H1 (cell line): ENCODE data around the gene UBTD2. TPM values are rescaled to one million over a fixed set of nuclear protein-coding genes. Genes with fewer than 3 reads are reported as not detected.
A peak's percentile ranks its signal among the peaks of the same experiment; 100 is the strongest.

Experiments used
- CTCF ChIA-PET: fragments of 300-600 bp; sonication (Branson Sonifier 250); formaldehyde crosslinking; loops from one replicate; lab custom pipeline; 2021; ENCODE audit not compliant: partially characterized antibody; lab: Charles Lee
- POLR2A ChIA-PET: fragments of 300-600 bp; sonication (Branson Sonifier 250); formaldehyde crosslinking; loops from one replicate; lab custom pipeline; 2021; ENCODE audit warnings: inconsistent platforms; ENCODE audit not compliant: partially characterized antibody; lab: Charles Lee
- DNase-seq, 2 experiments: peaks; one replicate each; pipeline versions ENCODE4 v3.0.0 to v3.0.0-alpha.2; 2010 to 2022; ENCODE audit warnings: low spot score in 2 of 2, low read depth in 1 of 2, mixed read lengths in 1 of 2
- FAIRE-seq: peaks from 2 replicates; lab custom pipeline; 2011; peaks lifted over from hg19 to GRCh38; lab: Jason Lieb, UNC
- H2AFZ ChIP-seq: 2 replicates; pipeline ENCODE4 v1.8.1; 2012; ENCODE audit warnings: low read length, inconsistent platforms
- H2AK5ac ChIP-seq: 2 replicates; pipeline ENCODE4 v1.6.1; 2013; ENCODE audit warnings: low read depth, low read length
- H2BK120ac ChIP-seq: replicated peaks from 2 replicates; pipeline ENCODE3; 2013; ENCODE audit warnings: low read depth, low read length, inconsistent platforms
- H2BK12ac ChIP-seq: 2 replicates; pipeline ENCODE4 v1.6.1; 2013; ENCODE audit warnings: low read depth, low read length
- H2BK15ac ChIP-seq: 2 replicates; pipeline ENCODE4 v1.6.1; 2013; ENCODE audit warnings: low read length
- H2BK20ac ChIP-seq: 2 replicates; pipeline ENCODE4 v1.6.1; 2013; ENCODE audit warnings: low read length
- H2BK5ac ChIP-seq: 2 replicates; pipeline ENCODE4 v1.6.1; 2013; ENCODE audit warnings: low read depth, low read length
- H3K14ac ChIP-seq: 2 replicates; pipeline ENCODE4 v1.6.1; 2013; ENCODE audit warnings: inconsistent platforms; ENCODE audit not compliant: insufficient read length
- H3K18ac ChIP-seq: 2 replicates; pipeline ENCODE4 v1.6.1; 2013; ENCODE audit warnings: low read length; ENCODE audit errors: extremely low read depth
- H3K23ac ChIP-seq: 2 replicates; pipeline ENCODE4 v1.6.1; 2013; ENCODE audit warnings: inconsistent platforms; ENCODE audit not compliant: insufficient read length
- H3K23me2 ChIP-seq: 2 replicates; pipeline ENCODE4 v1.6.1; 2013; ENCODE audit warnings: low read depth, low read length
- H3K27ac ChIP-seq: 2 replicates; pipeline ENCODE4 v1.6.1; 2011; ENCODE audit warnings: low read depth, low read length, inconsistent platforms
- H3K27me3 ChIP-seq, 4 experiments: replicated peaks in 1 of 4; 1 replicate in 1 of 4; 2 replicates in 3 of 4; pipeline versions ENCODE4 v1.6.1 to v1.8.1; 2011 to 2013; ENCODE audit warnings: low read length in 3 of 4, mild to moderate bottlenecking in 3 of 4, inconsistent platforms in 2 of 4, mixed read lengths in 2 of 4, moderate library complexity in 1 of 4; ENCODE audit not compliant: control insufficient read depth in 3 of 4, insufficient read depth in 3 of 4; ENCODE audit errors: extremely low read depth in 1 of 4
- H3K36me3 ChIP-seq, 4 experiments: 2 replicates each; pipeline versions ENCODE4 v1.6.1 to v1.8.1; 2011 to 2013; ENCODE audit warnings: mild to moderate bottlenecking in 4 of 4, low read length in 3 of 4, moderate library complexity in 2 of 4, control low read depth in 1 of 4, inconsistent platforms in 1 of 4; ENCODE audit not compliant: insufficient read depth in 4 of 4, control insufficient read depth in 2 of 4
- H3K4ac ChIP-seq: replicated peaks from 2 replicates; pipeline ENCODE3; 2013; ENCODE audit warnings: low read length, low read depth, mixed read lengths, inconsistent platforms; ENCODE audit not compliant: insufficient read length
- H3K4me1 ChIP-seq, 4 experiments: replicated peaks in 1 of 4; 1 replicate in 1 of 4; 2 replicates in 3 of 4; pipeline versions ENCODE4 v1.6.1 to v1.8.1; 2011 to 2013; ENCODE audit warnings: low read length in 3 of 4, inconsistent platforms in 2 of 4, mixed read lengths in 1 of 4; ENCODE audit not compliant: insufficient read depth in 4 of 4, control insufficient read depth in 3 of 4
- H3K4me2 ChIP-seq, 2 experiments: 2 replicates each; pipeline versions ENCODE4 v1.6.1 to v1.8.1; 2011 to 2013; ENCODE audit warnings: low read depth in 2 of 2, low read length in 2 of 2, control low read depth in 1 of 2, inconsistent platforms in 1 of 2, mild to moderate bottlenecking in 1 of 2; ENCODE audit not compliant: insufficient read depth in 1 of 2
- H3K4me3 ChIP-seq, 4 experiments: fragments of 200-600, 300-600 bp in 1 of 4; sonication (generic), shearing (Covaris generic), sonication (Bioruptor Twin) in 1 of 4; 2 replicates each; pipeline versions ENCODE4 v1.5.1 to v1.8.1; 2011 to 2016; ENCODE audit warnings: low read length in 4 of 4, low read depth in 3 of 4, control low read depth in 2 of 4, inconsistent platforms in 2 of 4, mild to moderate bottlenecking in 2 of 4, mixed read lengths in 1 of 4, moderate library complexity in 1 of 4; ENCODE audit not compliant: insufficient read depth in 2 of 4; ENCODE audit errors: extremely low read depth in 1 of 4
- H3K56ac ChIP-seq: replicated peaks from 2 replicates; pipeline ENCODE3; 2013; ENCODE audit warnings: low read depth, mild to moderate bottlenecking, mixed read lengths, low read length, inconsistent platforms; ENCODE audit not compliant: insufficient read length
- H3K79me1 ChIP-seq: 2 replicates; pipeline ENCODE4 v1.6.1; 2013; ENCODE audit warnings: low read depth, low read length, control low read depth
- H3K79me2 ChIP-seq, 2 experiments: 2 replicates each; pipeline versions ENCODE4 v1.6.1 to v1.8.1; 2012 to 2013; ENCODE audit warnings: low read length in 2 of 2, mild to moderate bottlenecking in 2 of 2, inconsistent platforms in 1 of 2; ENCODE audit not compliant: insufficient read depth in 2 of 2, control insufficient read depth in 1 of 2
- H3K9ac ChIP-seq, 4 experiments: replicated peaks in 1 of 4; 1 replicate in 1 of 4; 2 replicates in 3 of 4; pipeline versions ENCODE4 v1.6.1 to v1.8.1; 2011 to 2013; ENCODE audit warnings: low read depth in 3 of 4, low read length in 3 of 4, control low read depth in 2 of 4, mild to moderate bottlenecking in 2 of 4, moderate library complexity in 2 of 4, inconsistent platforms in 1 of 4; ENCODE audit errors: extremely low read depth in 1 of 4
- H3K9me3 ChIP-seq, 2 experiments: 2 replicates each; pipeline versions ENCODE4 v1.6.1 to v1.8.1; 2012 to 2013; ENCODE audit warnings: mild to moderate bottlenecking in 2 of 2, moderate library complexity in 2 of 2, control low read depth in 1 of 2, inconsistent platforms in 1 of 2, low read depth in 1 of 2, low read length in 1 of 2, mixed read lengths in 1 of 2; ENCODE audit not compliant: insufficient read depth in 2 of 2
- H4K20me1 ChIP-seq, 2 experiments: replicated peaks in 1 of 2; 2 replicates each; pipeline versions ENCODE3 to v1.8.1; 2011 to 2013; ENCODE audit warnings: inconsistent platforms in 2 of 2, low read length in 2 of 2, mild to moderate bottlenecking in 1 of 2; ENCODE audit not compliant: insufficient read depth in 2 of 2, control insufficient read depth in 1 of 2
- H4K5ac ChIP-seq: 2 replicates; pipeline ENCODE4 v1.6.1; 2013; ENCODE audit warnings: low read length, low read depth, mixed read lengths, inconsistent platforms; ENCODE audit not compliant: insufficient read length
- H4K8ac ChIP-seq: 2 replicates; pipeline ENCODE4 v1.8.0; 2013; ENCODE audit warnings: mild to moderate bottlenecking, moderate library complexity, low read length, inconsistent platforms; ENCODE audit not compliant: insufficient read depth; ENCODE audit errors: extremely low read depth
- H4K91ac ChIP-seq: replicated peaks from 2 replicates; pipeline ENCODE3; 2013; ENCODE audit warnings: low read length, mixed read lengths, inconsistent platforms; ENCODE audit not compliant: insufficient read length
- CBX5 ChIP-seq: fragments of 300-800, 300-1000 bp; sonication (generic); IDR thresholded peaks from 2 replicates; pipeline ENCODE4 v1.7.1; 2016; ENCODE audit warnings: antibody characterized with exemption, low read length, low read depth
- CHD1 ChIP-seq: IDR thresholded peaks from 2 replicates; pipeline ENCODE4 v1.6.1; 2012; ENCODE audit warnings: low read depth, low read length, improper control_type of control experiment
- POLR2A ChIP-seq, 2 experiments: IDR thresholded peaks; 1 replicate in 1 of 2; 2 replicates in 1 of 2; pipeline ENCODE4 v1.6.1; 2011; ENCODE audit warnings: low read depth in 2 of 2, low read length in 2 of 2, mild to moderate bottlenecking in 2 of 2; ENCODE audit errors: control extremely low read depth in 1 of 2
- RXRA ChIP-seq: IDR thresholded peaks from 2 replicates; pipeline ENCODE4 v1.6.1; 2011; ENCODE audit warnings: low read depth, mild to moderate bottlenecking, low read length, moderate library complexity; ENCODE audit not compliant: insufficient read depth
- SAP30 ChIP-seq: fragments of 300-600 bp; sonication (generic); IDR thresholded peaks from 2 replicates; pipeline ENCODE4 v1.7.1; 2012; ENCODE audit warnings: low read length, moderate library complexity, mild to moderate bottlenecking, inconsistent platforms; ENCODE audit not compliant: insufficient read depth, insufficient replicate concordance
- YY1 ChIP-seq: IDR thresholded peaks from 2 replicates; pipeline ENCODE4 v1.6.1; 2011; ENCODE audit warnings: low read depth, mild to moderate bottlenecking, low read length
- WGBS, 2 experiments: shearing (Covaris generic) in 1 of 2; methylation state at CpG; one replicate each; pipeline versions ENCODE4 v1.1.6 to v1.1.7; 2013 to 2015; ENCODE audit warnings: low lambda C conversion rate in 2 of 2, mixed read lengths in 2 of 2, inconsistent platforms in 1 of 2, low coverage in 1 of 2, missing lambda C conversion rate in 1 of 2; ENCODE audit not compliant: insufficient replicate concordance in 2 of 2, insufficient coverage in 1 of 2, insufficient read length in 1 of 2; ENCODE audit errors: extremely low coverage in 1 of 2, missing lambda C conversion rate in 1 of 2; 5-methylcytosine and 5-hydroxymethylcytosine counted together
- polyA plus RNA-seq, 7 experiments: library from polyadenylated mRNA; depleted of rRNA in 3 of 7; stranded (reverse) in 5 of 7; unstranded in 2 of 7; fragments of >200 nt in 5 of 7; fragments of 200-250 nt in 2 of 7; gene quantifications; 1 replicate in 5 of 7; 2 replicates in 1 of 7; 4 replicates in 1 of 7; pipeline versions ENCODE4 v1.2.1 to v1.2.3, GENCODE V29; 2011 to 2013; ENCODE audit warnings: missing spikeins in 2 of 7, mixed read lengths in 2 of 7
- total RNA-seq: library from RNA; stranded (reverse); fragmentation: NEBNext Ultra II Directional; extraction: Animal tissue kit (Norgen Biotek cat#: 25700); gene quantifications from 2 replicates; pipeline ENCODE4 v1.2.1, GENCODE V29; 2021
- TF ChIP-seq, protein P1 (sequence below), 3 experiments: IDR thresholded peaks; 1 replicate in 2 of 3; 2 replicates in 1 of 3; pipeline versions ENCODE4 v1.5.1 to v1.6.1; 2011; ENCODE audit warnings: low read length in 3 of 3, mild to moderate bottlenecking in 3 of 3, inconsistent platforms in 2 of 3, low read depth in 1 of 3, moderate library complexity in 1 of 3; ENCODE audit not compliant: insufficient read depth in 1 of 3; ENCODE audit errors: control extremely low read depth in 1 of 3
- TF ChIP-seq, protein P2 (sequence below): IDR thresholded peaks from 2 replicates; pipeline ENCODE4 v1.6.1; 2012; ENCODE audit warnings: low read length, inconsistent platforms

UBTD2 gene
- total and polyA plus RNA-seq, 2 of the 8 experiments (the other 6 are each of a cell fraction or from before 2014, with no cell fraction given): 14.5 to 39.2 TPM

DNA sequence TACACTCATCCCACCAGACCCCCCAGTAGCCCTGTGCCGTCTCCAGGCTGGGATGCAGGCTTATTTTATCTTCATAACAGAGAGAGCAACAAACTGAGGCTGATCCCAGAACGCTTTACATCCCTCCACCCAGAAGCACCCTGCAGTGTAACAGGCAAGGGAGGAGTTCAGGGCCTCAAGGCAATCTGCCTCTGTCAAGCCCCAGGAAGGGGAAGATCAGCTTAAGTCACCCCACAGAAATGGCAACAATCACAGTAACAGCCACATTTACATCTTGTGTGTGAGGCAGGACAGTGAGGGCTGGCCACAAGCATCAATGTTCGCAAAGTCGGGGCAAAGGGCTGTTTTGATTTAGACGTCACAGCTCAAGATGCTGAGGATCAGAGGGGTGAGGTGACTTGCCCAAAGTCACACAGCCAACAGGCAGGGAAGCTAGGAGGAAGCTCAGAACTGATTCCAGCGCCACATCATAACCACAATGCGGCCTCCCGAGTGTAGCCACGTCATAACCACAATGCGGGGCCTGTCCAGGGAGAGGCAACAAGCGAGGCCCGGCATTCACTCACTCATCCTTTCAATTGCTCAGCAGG lies 109.9 kb downstream of the UBTD2 start:
- no peak overlapping the region for H3K56ac ChIP-seq
- H3K14ac ChIP-seq: no peak overlapping the region
- H3K79me1 ChIP-seq: no peaks in the 10 kb centered on the region; the same call in 1 of the 2 replicates
- H4K91ac ChIP-seq: no peak overlapping the region
- H3K36me3 ChIP-seq: no peaks in the 10 kb centered on the region
- H2BK12ac ChIP-seq: 0 out of 2 replicates have a peak overlapping the region, but pooled peaks have one; percentile 2
- POLR2A ChIA-PET: interaction anchor here (1.5 to 4.1 kb wide), 3 partner anchors 14 to 109 kb away, joined by 4 to 27 read pairs (median 4); partner anchors contain the start of gene STK10
- H2AFZ ChIP-seq: no peak overlapping the region
- no peak overlapping the region for H3K18ac ChIP-seq
- 0 out of 7 replicates have a peak overlapping the region, but pooled peaks of 1 of the 4 experiments have one; percentile 5 for H3K9ac ChIP-seq
- CTCF ChIA-PET: interaction anchor here (0.6 to 6.3 kb wide), 11 partner anchors 11 to 971 kb away, joined by 3 to 42 read pairs (median 3); partner anchors contain the start of genes BNIP1 and STK10
- peaks cover 0 to 13% (median 2%) of the 10 kb centered on the region in 4 experiments; a peak in 4 of 7 replicates for H3K4me1 ChIP-seq
- no peak overlapping the region for H2BK5ac ChIP-seq
- no peaks in the 10 kb centered on the region; the same call in 1 of the 2 replicates for H3K23me2 ChIP-seq
- H3K9me3 ChIP-seq: no peaks in the 10 kb centered on the region
- no peaks in the 10 kb centered on the region for H3K27me3 ChIP-seq
- peak overlapping the region; percentile 74; the same call in 1 of the 2 replicates for H2BK15ac ChIP-seq
- 88% methylated on average over 12 of the region's 12 CpGs; no CpG with 5 or more reads in 1 of the 2 experiments for WGBS, 2 experiments
- no peak overlapping the region; the same call in 1 of the 2 replicates for H4K8ac ChIP-seq
- H4K20me1 ChIP-seq: peaks cover 0 to 2% of the 10 kb centered on the region in 2 experiments
- H2AK5ac ChIP-seq: no peak overlapping the region
- no peak overlapping the region for H3K23ac ChIP-seq
- H4K5ac ChIP-seq: no peak overlapping the region
- no peak overlapping the region for H2BK120ac ChIP-seq
- no peak overlapping the region for H3K4ac ChIP-seq
- no peak for FAIRE-seq
- 0 out of 2 replicates have a peak overlapping the region, but pooled peaks have one; percentile 15 for H2BK20ac ChIP-seq
- no peak for DNase-seq
- H3K27ac ChIP-seq: no peak overlapping the region
- H3K79me2 ChIP-seq: no peaks in the 10 kb centered on the region
- H3K4me3 ChIP-seq: no peak overlapping the region
- no peak overlapping the region for H3K4me2 ChIP-seq
- TF ChIP-seq CBX5 (no peak), POLR2A (IDR thresholded peaks at IDR 0.05; ENCODE audit: control extremely low read depth in 1 of 2, low read depth in 2 of 2, low read length in 2 of 2) (no peak), CHD1 (no peak), YY1 (no peak), SAP30 (no peak), RXRA (no peak)
- TF ChIP-seq, protein P1, sequence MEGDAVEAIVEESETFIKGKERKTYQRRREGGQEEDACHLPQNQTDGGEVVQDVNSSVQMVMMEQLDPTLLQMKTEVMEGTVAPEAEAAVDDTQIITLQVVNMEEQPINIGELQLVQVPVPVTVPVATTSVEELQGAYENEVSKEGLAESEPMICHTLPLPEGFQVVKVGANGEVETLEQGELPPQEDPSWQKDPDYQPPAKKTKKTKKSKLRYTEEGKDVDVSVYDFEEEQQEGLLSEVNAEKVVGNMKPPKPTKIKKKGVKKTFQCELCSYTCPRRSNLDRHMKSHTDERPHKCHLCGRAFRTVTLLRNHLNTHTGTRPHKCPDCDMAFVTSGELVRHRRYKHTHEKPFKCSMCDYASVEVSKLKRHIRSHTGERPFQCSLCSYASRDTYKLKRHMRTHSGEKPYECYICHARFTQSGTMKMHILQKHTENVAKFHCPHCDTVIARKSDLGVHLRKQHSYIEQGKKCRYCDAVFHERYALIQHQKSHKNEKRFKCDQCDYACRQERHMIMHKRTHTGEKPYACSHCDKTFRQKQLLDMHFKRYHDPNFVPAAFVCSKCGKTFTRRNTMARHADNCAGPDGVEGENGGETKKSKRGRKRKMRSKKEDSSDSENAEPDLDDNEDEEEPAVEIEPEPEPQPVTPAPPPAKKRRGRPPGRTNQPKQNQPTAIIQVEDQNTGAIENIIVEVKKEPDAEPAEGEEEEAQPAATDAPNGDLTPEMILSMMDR (IDR thresholded peaks at IDR 0.05; ENCODE audit: control extremely low read depth in 1 of 3, insufficient read depth in 1 of 3, low read depth in 1 of 3, low read length in 3 of 3): no peak
- TF ChIP-seq, protein P2, sequence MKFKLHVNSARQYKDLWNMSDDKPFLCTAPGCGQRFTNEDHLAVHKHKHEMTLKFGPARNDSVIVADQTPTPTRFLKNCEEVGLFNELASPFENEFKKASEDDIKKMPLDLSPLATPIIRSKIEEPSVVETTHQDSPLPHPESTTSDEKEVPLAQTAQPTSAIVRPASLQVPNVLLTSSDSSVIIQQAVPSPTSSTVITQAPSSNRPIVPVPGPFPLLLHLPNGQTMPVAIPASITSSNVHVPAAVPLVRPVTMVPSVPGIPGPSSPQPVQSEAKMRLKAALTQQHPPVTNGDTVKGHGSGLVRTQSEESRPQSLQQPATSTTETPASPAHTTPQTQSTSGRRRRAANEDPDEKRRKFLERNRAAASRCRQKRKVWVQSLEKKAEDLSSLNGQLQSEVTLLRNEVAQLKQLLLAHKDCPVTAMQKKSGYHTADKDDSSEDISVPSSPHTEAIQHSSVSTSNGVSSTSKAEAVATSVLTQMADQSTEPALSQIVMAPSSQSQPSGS: no peak
